LNCaP clone FGC (cell line): Measurements from ENCODE around the gene SPNS2.

Experiments used
- DNase-seq: peaks from one replicate; pipeline ENCODE4 v3.0.0-alpha.2; 2011; ENCODE audit warnings: low read depth
- H3K4me3 ChIP-seq: 2 replicates; pipeline ENCODE4 v1.5.1; 2011; ENCODE audit warnings: mild to moderate bottlenecking, low read depth, low read length, control low read depth
- TF ChIP-seq, protein P1 (sequence below): IDR thresholded peaks from 2 replicates; pipeline ENCODE4 v1.5.1; 2012; ENCODE audit warnings: mild to moderate bottlenecking; ENCODE audit not compliant: control insufficient read depth, insufficient read depth; ENCODE audit errors: extremely low read depth

Gene SPNS2

DNA sequence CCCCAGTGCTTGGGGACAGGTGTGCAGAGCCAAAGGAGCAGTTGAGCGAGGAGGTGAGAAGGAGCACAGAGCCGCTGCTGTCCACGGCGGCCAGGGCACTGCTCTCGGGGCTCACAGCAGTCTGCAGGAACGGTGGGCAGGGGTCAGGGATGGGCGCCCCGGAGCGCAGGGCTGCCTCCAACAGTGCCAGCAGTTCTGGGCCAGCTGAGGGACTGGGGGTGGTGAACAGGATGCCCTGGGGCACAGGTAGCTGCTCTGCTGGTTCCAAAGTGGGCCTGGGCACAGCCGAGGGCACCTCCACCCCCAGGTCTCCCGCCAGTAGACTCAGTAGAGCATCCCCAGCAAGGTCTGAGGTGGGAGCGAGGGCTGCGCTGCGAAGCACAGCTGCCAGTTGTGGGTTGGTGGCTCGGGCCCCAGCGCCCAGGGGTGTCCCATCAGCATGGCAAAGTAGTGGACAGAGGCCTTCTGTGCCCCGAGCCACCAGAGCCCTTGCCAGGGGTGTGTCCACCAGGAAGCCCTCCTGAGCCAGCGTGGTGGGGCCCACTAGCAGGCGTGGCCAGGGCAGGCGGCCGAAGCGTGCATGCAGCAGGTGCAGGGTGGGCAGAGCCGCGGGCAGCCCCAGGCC, 59.8 kb downstream of the SPNS2 start:
- no peak for DNase-seq
- TF ChIP-seq, protein P1, sequence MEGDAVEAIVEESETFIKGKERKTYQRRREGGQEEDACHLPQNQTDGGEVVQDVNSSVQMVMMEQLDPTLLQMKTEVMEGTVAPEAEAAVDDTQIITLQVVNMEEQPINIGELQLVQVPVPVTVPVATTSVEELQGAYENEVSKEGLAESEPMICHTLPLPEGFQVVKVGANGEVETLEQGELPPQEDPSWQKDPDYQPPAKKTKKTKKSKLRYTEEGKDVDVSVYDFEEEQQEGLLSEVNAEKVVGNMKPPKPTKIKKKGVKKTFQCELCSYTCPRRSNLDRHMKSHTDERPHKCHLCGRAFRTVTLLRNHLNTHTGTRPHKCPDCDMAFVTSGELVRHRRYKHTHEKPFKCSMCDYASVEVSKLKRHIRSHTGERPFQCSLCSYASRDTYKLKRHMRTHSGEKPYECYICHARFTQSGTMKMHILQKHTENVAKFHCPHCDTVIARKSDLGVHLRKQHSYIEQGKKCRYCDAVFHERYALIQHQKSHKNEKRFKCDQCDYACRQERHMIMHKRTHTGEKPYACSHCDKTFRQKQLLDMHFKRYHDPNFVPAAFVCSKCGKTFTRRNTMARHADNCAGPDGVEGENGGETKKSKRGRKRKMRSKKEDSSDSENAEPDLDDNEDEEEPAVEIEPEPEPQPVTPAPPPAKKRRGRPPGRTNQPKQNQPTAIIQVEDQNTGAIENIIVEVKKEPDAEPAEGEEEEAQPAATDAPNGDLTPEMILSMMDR, result no peak
- no peak overlapping the region for H3K4me3 ChIP-seq

DNA sequence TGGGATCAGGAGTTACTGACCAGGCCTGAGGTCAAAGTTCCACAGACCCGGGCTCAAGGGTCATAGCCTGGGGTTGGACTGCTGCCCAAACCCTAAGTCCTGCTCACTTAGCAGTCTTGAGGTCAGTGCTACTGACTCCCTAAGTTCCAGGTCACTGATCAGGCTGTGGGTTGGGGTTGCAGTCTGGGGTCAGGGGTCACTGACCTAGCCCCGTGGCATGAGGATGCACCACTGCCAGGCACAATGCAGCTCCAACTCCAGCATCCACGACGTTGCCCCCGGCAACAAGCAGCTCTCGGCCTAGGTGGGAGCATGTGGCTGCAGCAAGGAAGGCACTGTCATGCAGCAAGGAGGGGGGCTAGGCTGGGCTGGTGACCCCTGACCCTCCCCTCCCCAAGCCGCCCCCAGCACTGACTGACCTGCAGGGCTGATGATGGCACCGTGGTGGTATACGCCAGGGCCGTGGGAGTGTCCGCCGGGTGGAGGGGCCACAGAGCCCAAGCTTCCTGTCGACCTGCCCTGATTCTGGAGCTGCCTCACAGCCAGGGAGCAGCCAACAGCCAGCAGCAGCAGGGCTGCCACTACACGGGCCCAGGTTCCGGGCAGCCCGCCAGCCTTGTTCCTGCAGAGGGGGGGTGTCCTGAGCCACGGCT, 60.6 kb downstream of the SPNS2 start:
- no peak overlapping the region for H3K4me3 ChIP-seq
- no peak for DNase-seq
- TF ChIP-seq, protein P1, result no peak

DNA sequence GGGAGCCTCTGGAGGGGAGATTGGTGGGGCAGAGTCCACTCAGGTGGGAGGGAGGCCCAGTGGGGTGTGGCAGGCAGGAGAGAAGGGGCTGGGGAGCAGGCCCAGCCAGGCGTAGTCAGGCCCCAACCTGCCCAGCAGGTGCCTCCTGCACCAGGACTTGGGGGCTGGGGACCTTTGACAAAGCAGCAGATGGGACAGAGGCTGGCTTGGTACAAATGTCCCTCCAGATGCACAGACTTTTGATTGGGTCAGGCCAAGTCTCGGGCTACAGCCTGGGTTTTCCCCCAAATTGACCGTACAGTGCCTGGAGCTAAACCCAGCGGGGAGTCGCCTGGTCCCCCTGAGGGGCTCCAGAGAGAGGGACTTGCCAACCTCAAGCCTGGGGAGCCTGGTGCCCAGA, 61.3 kb downstream of the SPNS2 start:
- DNase-seq, result no peak
- H3K4me3 ChIP-seq, result no peak overlapping the region
- TF ChIP-seq, protein P1, result no peak

DNA sequence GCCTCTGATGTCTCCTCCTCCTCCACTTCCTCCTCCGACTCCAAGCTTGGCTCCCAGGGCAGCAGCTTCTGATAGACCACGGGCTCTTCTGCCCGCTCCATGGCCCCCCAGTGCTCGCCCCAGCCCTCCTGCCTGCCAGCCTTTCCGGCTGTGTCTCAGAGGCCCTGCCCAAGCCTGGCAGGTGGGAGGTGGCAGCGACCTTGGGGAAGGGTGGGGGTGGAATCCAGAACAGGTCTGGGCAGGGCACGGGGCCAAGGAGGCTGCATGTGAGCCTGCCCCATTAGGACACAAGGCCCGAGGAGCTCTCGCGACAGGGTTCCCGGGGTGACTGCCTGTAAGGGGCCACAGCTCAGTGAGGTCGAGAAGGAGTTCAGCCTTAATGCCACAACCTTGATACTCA, 61.7 kb downstream of the SPNS2 start, which contains the start of gene GGT6:
Gene GGT6, minus strand, starts transcription at position 157 of the 400 bp plus-strand sequence. Its CDS starts 56 bp downstream, at position 101.
- TF ChIP-seq, protein P1, result no peak
- H3K4me3 ChIP-seq, result no peak within 1 kb of the TSS
- DNase-seq, result no peak

DNA sequence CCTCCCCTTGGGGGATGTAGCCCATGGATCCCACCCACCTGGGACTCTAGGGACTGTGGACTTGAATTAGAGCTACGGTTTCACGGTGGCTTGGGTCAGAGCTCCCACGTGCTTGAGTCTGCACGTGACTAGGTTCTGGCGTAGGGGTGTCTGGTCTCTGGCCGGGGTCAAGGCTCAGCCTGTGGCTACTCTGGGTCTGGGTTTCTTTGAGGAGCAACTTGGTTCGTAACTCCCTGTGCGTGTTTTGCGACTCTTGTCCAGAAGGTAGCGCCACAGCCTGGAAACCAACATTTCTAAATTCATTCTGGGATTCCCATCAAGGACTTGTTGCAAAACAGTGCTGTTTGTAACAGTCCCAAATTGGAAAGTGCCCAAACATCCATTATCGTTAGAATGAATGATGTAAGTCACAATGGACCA, 62.2 kb downstream of the SPNS2 start:
- DNase-seq, result no peak
- TF ChIP-seq, protein P1, result no peak
- no peak overlapping the region for H3K4me3 ChIP-seq

DNA sequence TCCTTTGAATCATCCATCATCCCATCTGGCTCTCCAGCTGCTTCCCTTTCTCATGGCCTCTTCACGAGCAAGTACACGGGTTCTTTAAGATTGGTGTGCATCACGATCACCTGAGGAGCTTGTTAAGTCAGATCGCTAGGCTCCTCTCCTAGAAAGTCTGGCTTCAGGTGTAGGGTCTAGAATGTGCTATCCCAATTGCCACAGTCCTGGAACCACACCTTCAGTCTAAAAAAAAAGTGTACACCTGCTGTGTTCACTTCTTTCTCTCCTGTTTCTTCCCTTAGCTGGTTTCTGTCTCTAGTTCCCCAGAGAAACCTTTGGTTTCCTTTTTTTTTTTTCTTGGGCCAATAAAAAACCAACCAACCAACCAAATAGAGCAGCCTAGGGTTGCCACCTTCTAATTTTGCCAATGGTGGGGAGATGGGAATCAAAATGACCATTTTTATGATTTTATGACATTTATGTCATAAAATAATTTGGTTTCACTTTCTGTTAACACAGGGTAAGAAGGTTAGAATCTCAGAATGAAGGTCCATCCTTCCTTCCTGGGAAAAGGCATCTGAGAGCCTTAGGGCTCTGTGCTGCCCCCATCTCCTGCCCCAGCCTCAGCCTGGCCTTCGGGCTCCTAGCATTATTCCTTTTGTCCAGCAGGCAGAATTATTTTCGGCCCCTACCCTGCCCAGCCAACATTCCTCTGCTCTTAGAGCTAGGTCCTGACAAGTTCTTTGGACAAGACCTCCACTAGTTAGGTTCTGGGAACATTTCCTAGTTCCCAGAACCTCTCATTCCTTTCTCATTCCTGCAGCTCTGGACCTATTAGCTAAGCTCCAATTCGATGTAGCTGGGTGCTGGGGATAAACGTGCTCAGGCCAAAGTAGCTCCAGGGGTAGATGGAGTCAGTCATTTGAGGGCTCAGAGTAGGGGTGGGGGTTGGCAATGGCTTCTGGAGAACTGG, 63.6 kb downstream of the SPNS2 start:
- no peak for DNase-seq
- no peak overlapping the region for H3K4me3 ChIP-seq
- TF ChIP-seq, protein P1, result no peak
